Spleen (tissue), 11 donors: ENCODE measurements around the gene SLC27A2. TPM values are rescaled to one million over a fixed set of nuclear protein-coding genes. Genes with fewer than 3 reads are reported as not detected.
"Not testable (repeated sequence)": the region's sequence is repeated elsewhere in the genome, so short reads cannot be mapped to it uniquely, and the experiment has no call there.

Experiments used
- DNase-seq: peaks from one replicate; pipeline ENCODE4 v3.0.0-alpha.2; 2020
- H3K27ac ChIP-seq, 8 donors: fragments of 200-600 bp; sonication (generic) in 7 of 8; 1 replicate in 4 of 8; 2 replicates in 4 of 8; pipeline versions ENCODE4 v1.5.0 to v1.8.0; 2016 to 2021; ENCODE audit warnings: inconsistent platforms in 4 of 8, mild to moderate bottlenecking in 4 of 8, moderate library complexity in 1 of 8
- H3K27me3 ChIP-seq, 7 donors: fragments of 200-600 bp; sonication (generic) in 6 of 7; replicated peaks in 1 of 7; 1 replicate in 4 of 7; 2 replicates in 3 of 7; pipeline versions ENCODE4 v1.5.0 to v1.8.0; 2016 to 2021; ENCODE audit warnings: inconsistent platforms in 3 of 7, mild to moderate bottlenecking in 1 of 7
- H3K36me3 ChIP-seq, 6 donors: fragments of 200-600 bp; sonication (generic) in 5 of 6; 1 replicate in 4 of 6; 2 replicates in 2 of 6; pipeline versions ENCODE4 v1.5.0 to v1.8.0; 2016 to 2021; ENCODE audit warnings: inconsistent platforms in 2 of 6
- H3K4me1 ChIP-seq, 6 donors: fragments of 200-600 bp; sonication (generic) in 5 of 6; 1 replicate in 3 of 6; 2 replicates in 3 of 6; pipeline versions ENCODE4 v1.5.0 to v1.8.0; 2016 to 2021; ENCODE audit warnings: inconsistent platforms in 3 of 6
- H3K4me3 ChIP-seq, 8 donors: fragments of 200-600 bp; sonication (generic) in 7 of 8; 1 replicate in 4 of 8; 2 replicates in 4 of 8; pipeline versions ENCODE4 v1.5.0 to v1.8.0; 2016 to 2021; ENCODE audit warnings: inconsistent platforms in 4 of 8, mild to moderate bottlenecking in 4 of 8, moderate library complexity in 2 of 8
- H3K9me3 ChIP-seq, 8 donors: fragments of 200-600 bp; sonication (generic) in 7 of 8; 1 replicate in 4 of 8; 2 replicates in 4 of 8; pipeline versions ENCODE4 v1.5.0 to v1.8.0; 2016 to 2021; ENCODE audit warnings: inconsistent platforms in 4 of 8
- CTCF ChIP-seq, 11 experiments: fragments of 200-600 bp in 7 of 11; fragments of 450-650 bp in 4 of 11; sonication (generic) in 4 of 11; IDR thresholded peaks in 8 of 11; conservative IDR thresholded peaks in 3 of 11; 1 replicate in 7 of 11; 2 replicates in 4 of 11; pipeline versions ENCODE4 v1.4.0 to v1.8.0; 2016 to 2021; ENCODE audit warnings: antibody characterized with exemption in 11 of 11, inconsistent platforms in 4 of 11, mild to moderate bottlenecking in 1 of 11
- POLR2A ChIP-seq, 3 donors: fragments of 450-650 bp; IDR thresholded peaks; one replicate each; pipeline ENCODE4 v1.5.1; 2017; ENCODE audit warnings: antibody characterized with exemption in 3 of 3, mild to moderate bottlenecking in 1 of 3
- POLR2AphosphoS5 ChIP-seq, 3 donors: sonication (generic); formaldehyde crosslinking; IDR thresholded peaks; one replicate each; pipeline ENCODE4 v1.5.1; 2017; ENCODE audit warnings: antibody characterized with exemption in 3 of 3
- WGBS, 5 donors: extraction: QIAGEN DNeasy Blood & Tissue Kit in 3 of 5; methylation state at CpG; one replicate each; pipeline versions ENCODE4 v1.1.5 to v1.1.7; 2013 to 2018; 5-methylcytosine and 5-hydroxymethylcytosine counted together
- intact Hi-C: fragments of 100-400 bp; cut with DNase I; formaldehyde crosslinking; loops from one replicate; pipeline ENCODE4 v1.15.0; 2023; ENCODE audit warnings: low total_unique reads
- polyA plus RNA-seq, 3 donors: library from polyadenylated mRNA; stranded (reverse); fragments of 200-250 nt; gene quantifications; one replicate each; pipeline ENCODE4 v1.2.1, GENCODE V29; 2013
- total RNA-seq, 7 donors: library from RNA; depleted of rRNA in 3 of 7; stranded (reverse); fragments of >200 nt in 3 of 7; fragmentation: NEBNext Ultra II Directional in 4 of 7; extraction: Animal tissue kit (Norgen Biotek cat#: 25700) in 4 of 7; gene quantifications; one replicate each; pipeline versions ENCODE4 v1.1.0 to v1.2.1, GENCODE V29; 2016 to 2021
- donor health status: healthy with polysubstance abuse.
- donor health status: DM: no; HTN: no; CAD: no; lungs with moderate emphysema.
- donor health status: DM: no; HTN: no; CAD: no.
- donor health status: Bipolar disorder and iron deficiency.
- donor health status: healthy.
- donor health status: DM: no; HTN: no; CAD: no.
- donor health status: DM: yes; HTN: yes; CAD: no.

SLC27A2 gene
- total and polyA plus RNA-seq, 10 donors: 0.15 to 1.3 (median 0.39) TPM; not detected in 1

DNA sequence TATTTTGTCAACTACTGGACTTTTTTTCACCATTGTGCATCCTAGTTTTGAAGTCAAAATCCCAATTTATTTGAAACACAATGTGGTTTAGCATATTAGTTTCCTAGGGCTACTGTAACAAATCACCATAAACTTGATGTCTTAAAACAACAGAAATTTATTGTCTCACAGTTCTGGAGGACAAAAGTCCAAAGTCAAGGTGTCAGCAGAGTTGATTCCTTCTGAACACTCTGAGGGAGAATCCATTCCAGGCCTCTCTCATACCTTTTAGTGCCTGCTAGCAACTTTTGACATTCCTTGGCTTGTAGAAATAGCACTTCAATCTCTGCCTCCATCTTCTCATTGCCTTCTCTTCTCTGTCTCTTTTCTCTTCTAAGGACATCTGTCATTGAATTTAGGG, 14.9 kb upstream of the SLC27A2 start:
- peaks cover 0 to 3% (median 0%) of the 10 kb centered on the region in 8 donors for H3K9me3 ChIP-seq
- no peak overlapping the region for H3K27ac ChIP-seq
- no peaks in the 10 kb centered on the region for H3K36me3 ChIP-seq
- TF ChIP-seq POLR2AphosphoS5 (IDR thresholded peaks at IDR 0.05) (no peak), CTCF (IDR thresholded peaks at IDR 0.05 in 8 of 11, conservative IDR thresholded peaks at IDR 0.05 in 3 of 11) (no peak), POLR2A (IDR thresholded peaks at IDR 0.05) (no peak)
- DNase-seq: no peak
- H3K27me3 ChIP-seq: peaks cover 0 to 22% (median 0%) of the 10 kb centered on the region in 7 donors
- intact Hi-C loops: no loop called here
- no peak overlapping the region for H3K4me3 ChIP-seq
- no peaks in the 10 kb centered on the region for H3K4me1 ChIP-seq

DNA sequence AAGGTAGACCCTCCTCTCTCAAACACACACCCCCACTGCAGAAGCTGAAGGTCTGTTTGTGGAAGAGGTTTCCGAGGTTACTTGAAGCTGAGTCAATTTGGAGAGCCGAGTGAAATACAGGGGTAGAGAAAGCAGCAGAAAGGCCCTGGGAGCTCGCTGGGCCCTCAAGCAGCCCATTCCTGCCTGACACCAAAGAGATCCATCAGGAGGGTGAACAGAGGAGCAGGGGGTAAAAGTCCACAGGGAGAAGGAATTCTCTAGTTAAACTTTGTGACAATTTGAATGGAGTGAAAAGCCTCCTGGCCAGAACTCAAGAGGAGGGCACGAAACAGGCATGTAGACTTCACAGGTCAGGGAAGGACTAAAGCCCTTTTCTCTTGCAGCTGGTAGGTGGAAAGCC, 13.6 kb upstream of the SLC27A2 start:
- no peak overlapping the region for H3K27ac ChIP-seq
- H3K4me3 ChIP-seq: no peak overlapping the region
- peaks cover 0 to 10% (median 0%) of the 10 kb centered on the region in 8 donors for H3K9me3 ChIP-seq
- H3K27me3 ChIP-seq: peaks cover 0 to 21% (median 0%) of the 10 kb centered on the region in 7 donors
- H3K4me1 ChIP-seq: no peaks in the 10 kb centered on the region
- H3K36me3 ChIP-seq: no peaks in the 10 kb centered on the region
- no peak for DNase-seq
- intact Hi-C loops: no loop called here
- TF ChIP-seq POLR2AphosphoS5 (IDR thresholded peaks at IDR 0.05) (no peak), CTCF (IDR thresholded peaks at IDR 0.05 in 8 of 11, conservative IDR thresholded peaks at IDR 0.05 in 3 of 11) (no peak)
- WGBS, 5 donors: 72 to 89% (median 86%) methylated on average over 4 of the region's 4 CpGs

DNA sequence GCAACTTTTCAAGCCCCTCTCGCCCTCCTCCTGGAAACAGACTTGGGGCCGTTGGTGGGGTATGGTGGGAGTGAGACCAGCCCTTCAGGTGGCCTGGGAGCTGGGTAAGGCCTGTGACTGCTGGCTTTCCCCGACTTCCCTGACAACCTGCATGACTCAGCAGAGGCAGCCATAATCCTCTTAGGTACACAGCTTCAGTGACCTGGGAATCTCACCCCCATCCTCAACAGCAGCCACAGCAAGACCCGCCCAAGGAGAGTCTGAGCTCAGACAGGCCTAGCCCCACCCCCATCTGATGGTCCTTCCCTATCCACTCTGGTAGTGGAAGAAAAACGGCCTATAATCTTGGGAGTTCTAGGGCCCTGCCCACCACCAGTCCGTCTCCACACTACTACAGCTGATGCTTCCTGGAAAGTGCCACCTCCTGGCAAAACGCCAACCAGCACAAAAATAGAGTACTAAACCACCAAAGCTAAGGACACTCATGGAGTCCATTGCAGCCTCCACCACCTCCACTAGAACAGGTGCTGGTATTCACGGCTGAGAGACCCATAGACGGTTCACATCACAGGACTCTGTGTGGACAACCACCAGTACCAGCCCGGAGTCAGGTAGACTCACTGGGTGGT, 13.1 kb upstream of the SLC27A2 start:
- intact Hi-C loops: no loop called here
- TF ChIP-seq POLR2AphosphoS5 (IDR thresholded peaks at IDR 0.05): no peak
- no peak for TF ChIP-seq POLR2A (IDR thresholded peaks at IDR 0.05)
- no peak for TF ChIP-seq CTCF (IDR thresholded peaks at IDR 0.05 in 8 of 11, conservative IDR thresholded peaks at IDR 0.05 in 3 of 11)
- no peak overlapping the region for H3K27ac ChIP-seq

DNA sequence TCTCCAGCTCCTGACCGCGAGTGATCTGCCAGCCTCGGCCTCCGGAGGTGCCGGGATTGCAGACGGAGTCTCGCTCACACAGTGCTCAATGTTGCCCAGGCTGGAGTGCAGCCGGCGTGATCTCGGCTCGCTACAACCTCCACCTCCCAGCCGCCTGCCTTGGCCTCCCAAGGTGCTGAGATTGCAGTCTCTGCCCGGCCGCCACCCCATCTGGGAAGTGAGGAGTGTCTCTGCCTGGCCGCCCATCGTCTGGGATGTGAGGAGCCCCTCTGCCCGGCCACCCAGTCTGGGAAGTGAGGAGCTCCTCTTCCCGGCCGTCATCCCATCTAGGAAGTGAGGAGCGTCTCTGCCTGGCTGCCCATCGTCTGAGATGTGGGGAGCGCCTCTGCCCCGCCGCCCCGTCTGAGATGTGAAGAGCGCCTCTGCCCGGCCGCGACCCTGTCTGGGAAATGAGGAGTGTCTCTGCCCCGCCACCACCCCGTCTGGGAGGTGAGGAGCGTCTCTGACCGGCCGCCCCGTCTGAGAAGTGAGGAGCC, 9.6 kb upstream of the SLC27A2 start:
- H3K4me1 ChIP-seq: not testable (repeated sequence)
- 85 to 98% (median 97%) methylated on average over 5 to 35 of the region's 35 CpGs for WGBS, 5 donors

More for the DNA sequence above, 13.1 kb upstream of the SLC27A2 start:
- no peak overlapping the region for H3K4me3 ChIP-seq
- WGBS, 5 donors: 80 to 92% (median 86%) methylated on average over 10 of the region's 10 CpGs
- H3K9me3 ChIP-seq: peaks cover 0 to 10% (median 0%) of the 10 kb centered on the region in 8 donors
- H3K4me1 ChIP-seq: no peaks in the 10 kb centered on the region
- no peak for DNase-seq
- H3K27me3 ChIP-seq: peaks cover 0 to 15% (median 0%) of the 10 kb centered on the region in 7 donors
- no peaks in the 10 kb centered on the region for H3K36me3 ChIP-seq

More for the DNA sequence above, 9.6 kb upstream of the SLC27A2 start:
- peaks cover 0 to 10% (median 0%) of the 10 kb centered on the region in 8 donors for H3K9me3 ChIP-seq
- H3K4me3 ChIP-seq, H3K27ac ChIP-seq, DNase-seq, intact Hi-C loops, H3K36me3 ChIP-seq, H3K27me3 ChIP-seq: not testable (repeated sequence)
